Type B pancreatic cell (in vitro differentiated cells): ENCODE results near the gene CETP. TPM values are rescaled to one million over a fixed set of nuclear protein-coding genes. Genes with fewer than 3 reads are reported as not detected.

Experiments used
- DNase-seq: peaks from one replicate; pipeline ENCODE4 v3.0.0; 2021; ENCODE audit warnings: mixed read lengths; ENCODE audit not compliant: unreplicated experiment; ENCODE audit errors: extremely low spot score
- H3K27ac Mint-ChIP-seq: 2 replicates; pipeline ENCODE4 v1.8.0; 2021; ENCODE audit warnings: mild to moderate bottlenecking, mixed read lengths
- H3K27me3 Mint-ChIP-seq: 2 replicates; pipeline ENCODE4 v1.8.0; 2021; ENCODE audit warnings: mixed read lengths
- H3K36me3 Mint-ChIP-seq: 2 replicates; pipeline ENCODE4 v1.8.0; 2021; ENCODE audit warnings: mixed read lengths
- H3K4me1 Mint-ChIP-seq: one replicate; pipeline ENCODE4 v1.8.0; 2021; ENCODE audit warnings: mixed read lengths; ENCODE audit not compliant: unreplicated experiment
- H3K4me3 Mint-ChIP-seq: 2 replicates; pipeline ENCODE4 v1.8.0; 2021; ENCODE audit warnings: mild to moderate bottlenecking, mixed read lengths
- H3K9me3 Mint-ChIP-seq: 2 replicates; pipeline ENCODE4 v1.8.0; 2021; ENCODE audit warnings: mixed read lengths
- CTCF ChIP-seq: fragments of 200-600 bp; sonication (generic); conservative IDR thresholded peaks from 2 replicates; pipeline ENCODE4 v1.5.0; 2021; ENCODE audit warnings: antibody characterized with exemption, mild to moderate bottlenecking
- total RNA-seq: library from RNA; stranded (reverse); gene quantifications from 2 replicates; pipeline ENCODE4 v1.2.1, GENCODE V29; 2021; ENCODE audit warnings: low replicate concordance

CETP gene
- total RNA-seq, 1 donor from 2014 or later, result not detected

DNA sequence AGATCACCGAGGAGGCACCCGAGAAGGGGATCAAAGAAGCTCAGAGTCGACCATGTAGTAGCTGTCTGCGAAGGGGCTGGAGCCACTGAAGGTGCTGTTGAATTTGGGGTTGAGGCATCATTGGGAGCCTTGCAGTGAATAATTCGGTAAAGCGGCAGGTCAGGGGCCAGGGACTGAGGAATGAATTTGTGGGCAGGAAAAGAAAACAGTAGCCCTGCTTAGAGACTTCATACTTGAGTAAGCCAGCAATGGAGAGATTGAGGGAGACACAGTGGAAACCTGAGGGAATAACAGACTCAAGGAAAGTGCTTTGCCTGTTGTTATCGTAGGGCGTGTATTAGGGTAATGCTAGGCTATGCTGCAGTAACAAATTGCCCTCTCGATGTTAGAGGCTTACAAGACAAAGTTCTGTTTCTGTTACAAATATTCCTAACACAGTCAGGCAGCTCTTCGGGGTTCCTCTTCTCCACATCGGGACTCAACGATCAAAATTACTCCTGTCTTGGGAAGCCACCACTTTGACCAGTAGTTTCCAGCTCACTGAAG, 43.2 kb upstream of the CETP start:
- peaks cover 4% of the 10 kb centered on the region for H3K36me3 Mint-ChIP-seq
- no peak overlapping the region for H3K4me3 Mint-ChIP-seq
- peak overlapping the region; percentile 90 for H3K27ac Mint-ChIP-seq
- peaks cover 8% of the 10 kb centered on the region for H3K9me3 Mint-ChIP-seq
- H3K27me3 Mint-ChIP-seq, result no peaks in the 10 kb centered on the region
- no peak for TF ChIP-seq CTCF
- no peak for DNase-seq
- H3K4me1 Mint-ChIP-seq, result peaks cover 37% of the 10 kb centered on the region

DNA sequence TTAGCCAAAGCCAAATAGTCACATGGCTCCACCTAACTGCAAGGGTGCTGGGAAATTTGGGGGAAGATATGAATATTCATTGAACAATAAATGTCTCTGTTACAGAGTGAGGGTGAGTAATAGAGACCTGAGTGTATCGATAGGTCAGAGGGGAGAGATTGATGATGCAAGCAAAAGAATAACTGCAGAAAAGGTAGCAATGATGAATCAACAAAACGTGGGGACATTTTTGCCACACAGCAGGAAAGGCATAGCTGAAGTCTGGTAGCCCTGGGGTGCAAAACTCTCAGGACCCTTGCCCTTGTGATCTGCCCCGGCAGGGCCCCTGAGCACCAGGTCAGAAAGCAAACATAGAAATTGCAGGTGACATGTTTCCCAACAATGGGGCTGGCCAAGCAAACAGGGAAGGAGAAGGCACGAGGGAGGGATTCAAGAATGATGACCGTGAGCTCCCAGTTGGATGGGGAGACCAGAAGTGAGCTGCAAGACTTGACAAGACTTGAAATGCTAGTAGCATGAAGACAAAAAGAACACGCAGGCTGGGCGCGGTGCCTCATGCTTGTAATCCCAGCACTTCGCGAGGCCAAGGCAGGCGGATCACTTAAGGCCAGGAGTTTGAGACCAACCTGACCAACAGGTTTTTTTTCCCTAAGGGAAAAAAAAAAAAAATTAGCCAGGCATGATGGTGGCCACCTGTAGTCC, 42.5 kb upstream of the CETP start:
- no peak for TF ChIP-seq CTCF
- no peaks in the 10 kb centered on the region for H3K27me3 Mint-ChIP-seq
- peak overlapping the region; percentile 49 for H3K4me3 Mint-ChIP-seq

GRCh38 chr16:56921571-56921970, 40.2 kb upstream of the CETP start:
- H3K27me3 Mint-ChIP-seq, result no peaks in the 10 kb centered on the region
- TF ChIP-seq CTCF, result no peak
- H3K4me3 Mint-ChIP-seq, result no peak overlapping the region
- peaks cover 33% of the 10 kb centered on the region for H3K4me1 Mint-ChIP-seq
- peaks cover 4% of the 10 kb centered on the region for H3K36me3 Mint-ChIP-seq
- peak overlapping the region; percentile 54 for H3K27ac Mint-ChIP-seq
- H3K9me3 Mint-ChIP-seq, result peaks cover 8% of the 10 kb centered on the region
- no peak for DNase-seq

More for the DNA sequence above, 42.5 kb upstream of the CETP start:
- no peak for DNase-seq
- H3K4me1 Mint-ChIP-seq, result peaks cover 37% of the 10 kb centered on the region
- H3K9me3 Mint-ChIP-seq, result peaks cover 8% of the 10 kb centered on the region
- peak overlapping the region; percentile 90 for H3K27ac Mint-ChIP-seq
- H3K36me3 Mint-ChIP-seq, result peaks cover 4% of the 10 kb centered on the region

DNA sequence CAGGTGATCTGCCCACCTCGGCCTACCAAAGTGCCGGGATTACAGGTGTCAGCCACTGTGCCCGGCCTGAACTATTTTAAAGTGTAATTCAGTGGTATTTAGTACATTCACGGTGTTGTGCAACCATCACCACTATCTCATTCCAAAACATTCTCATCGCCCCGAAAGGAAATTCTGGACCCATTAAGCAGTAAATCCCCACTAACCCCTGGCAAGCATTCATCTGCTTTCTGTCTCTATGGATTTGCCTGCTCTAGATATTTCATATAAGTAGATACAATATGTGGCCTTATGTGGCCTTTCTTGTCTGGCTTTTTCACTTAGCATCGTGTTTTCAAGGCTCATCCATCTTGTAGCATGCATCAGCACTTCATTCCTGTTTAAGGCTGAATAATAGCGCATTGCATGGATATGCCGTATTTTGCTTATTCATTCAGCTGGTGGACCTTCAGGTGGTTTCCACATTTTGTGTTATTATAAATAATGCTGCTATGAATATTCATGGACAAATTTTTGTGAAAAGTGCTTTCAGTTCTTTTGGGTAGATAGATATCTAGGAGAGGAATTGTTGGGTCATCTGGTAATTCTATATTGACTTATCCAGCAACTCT, 38.2 kb upstream of the CETP start:
- peaks cover 8% of the 10 kb centered on the region for H3K9me3 Mint-ChIP-seq
- H3K4me3 Mint-ChIP-seq, result no peak overlapping the region
- TF ChIP-seq CTCF, result no peak
- DNase-seq, result no peak
- peak overlapping the region; percentile 6 for H3K27ac Mint-ChIP-seq
- peaks cover 22% of the 10 kb centered on the region for H3K4me1 Mint-ChIP-seq
- no peaks in the 10 kb centered on the region for H3K36me3 Mint-ChIP-seq
- no peaks in the 10 kb centered on the region for H3K27me3 Mint-ChIP-seq

DNA sequence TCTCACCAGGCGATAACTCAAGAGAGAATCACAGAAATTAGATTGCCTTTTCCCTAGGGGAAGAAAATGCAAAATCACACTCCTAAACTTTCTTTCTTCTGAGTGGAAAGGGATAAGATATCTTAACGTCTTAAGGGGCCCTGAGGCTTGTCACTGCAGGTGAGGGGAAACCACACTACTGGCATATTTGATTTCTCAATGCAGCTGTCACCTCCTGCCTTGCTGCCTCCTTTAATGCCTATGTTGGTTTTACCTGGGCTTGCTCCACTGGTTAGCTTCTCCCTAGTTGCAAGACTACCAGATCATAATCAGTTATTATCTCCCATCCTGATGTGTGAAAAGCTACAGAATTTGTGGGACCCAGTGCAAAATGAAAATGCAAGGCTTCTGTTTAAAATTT, 34.3 kb upstream of the CETP start:
- Mint-ChIP-seq H3K9me3 (no peaks in the 10 kb centered on the region), H3K36me3 (no peaks in the 10 kb centered on the region), H3K4me3 (no peak overlapping the region), H3K27me3 (no peaks in the 10 kb centered on the region), H3K27ac (no peak overlapping the region), H3K4me1 (no peaks in the 10 kb centered on the region)
- no peak for TF ChIP-seq CTCF
- no peak for DNase-seq
